ENCODE results near the gene NME1.

Gene NME1

DNA sequence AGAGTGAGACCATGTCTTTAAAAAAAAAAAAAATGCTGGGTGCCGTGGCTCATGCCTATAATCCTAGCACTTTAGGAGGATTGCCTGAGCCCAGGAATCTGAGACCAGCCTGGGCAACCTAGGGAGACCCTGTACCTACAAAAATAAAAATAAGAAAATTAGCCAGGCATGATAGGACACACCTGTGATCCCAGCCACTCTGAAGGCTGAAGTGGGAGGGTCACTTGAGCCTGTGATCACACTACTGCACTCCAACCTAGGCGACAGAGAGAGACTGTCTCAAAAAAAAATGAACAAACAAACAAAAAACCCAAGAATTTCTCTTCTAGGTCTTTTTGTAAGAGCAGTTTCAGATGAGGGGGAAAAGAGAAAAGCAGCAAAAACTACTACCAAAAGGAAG is 47.5 kb downstream of the NME1 start:
- Histone ChIP-seq H3K27me3 (ENCODE audit: control insufficient read depth in 3 of 3, insufficient read depth in 3 of 3, low read depth in 1 of 3, low read length in 3 of 3) (no peaks in the 10 kb centered on the region), H3K18ac (ENCODE audit: low read length) (no peak overlapping the region), H3K9ac (ENCODE audit: low read depth, low read length, poor library complexity) (no peak overlapping the region), H4K91ac (ENCODE audit: low read depth, low read length, poor library complexity) (no peak overlapping the region), H3K23ac (ENCODE audit: low read depth, low read length, poor library complexity) (no peak overlapping the region), H3K4ac (ENCODE audit: low read length) (no peak overlapping the region), H3K36me3 (replicated peaks in 1 of 2; ENCODE audit: control insufficient read depth in 2 of 2, insufficient read depth in 2 of 2, low read length in 2 of 2) (peaks cover 23 to 91% of the 10 kb centered on the region in 2 donors), H3K14ac (ENCODE audit: low read length) (no peak overlapping the region), H3K4me1 (ENCODE audit: control insufficient read depth in 2 of 2, insufficient read depth in 1 of 2, low read depth in 1 of 2, low read length in 2 of 2) (no peaks in the 10 kb centered on the region), H2BK5ac (ENCODE audit: low read length) (no peak overlapping the region), H4K8ac (ENCODE audit: low read depth, low read length) (no peak overlapping the region), H2BK15ac (ENCODE audit: low read length) (no peak overlapping the region), H2BK120ac (ENCODE audit: low read depth, low read length) (no peak overlapping the region), H2AK5ac (ENCODE audit: low read depth, low read length) (no peak overlapping the region), H2AFZ (ENCODE audit: low read length) (no peak overlapping the region), H3K4me3 (ENCODE audit: low read length in 2 of 2) (no peak overlapping the region), H3K79me1 (ENCODE audit: low read depth, low read length) (no peaks in the 10 kb centered on the region), H2BK12ac (ENCODE audit: low read length) (no peak overlapping the region), H3K27ac (replicated peaks; ENCODE audit: low read length) (no peak overlapping the region), H3K9me3 (replicated peaks in 1 of 2; ENCODE audit: control insufficient read depth in 2 of 2, insufficient read depth in 1 of 2, low read depth in 1 of 2, low read length in 2 of 2) (no peaks in the 10 kb centered on the region), H3K4me2 (ENCODE audit: insufficient read depth, low read length, poor library complexity, severe bottlenecking) (no peak overlapping the region)
- WGBS, 2 donors (ENCODE audit: extremely low coverage in 2 of 2, insufficient read length in 2 of 2, insufficient replicate concordance in 1 of 2) = no CpG with 5 or more reads among the region's 2 CpGs
- no peak for DNase-seq (ENCODE audit: low spot score)

DNA sequence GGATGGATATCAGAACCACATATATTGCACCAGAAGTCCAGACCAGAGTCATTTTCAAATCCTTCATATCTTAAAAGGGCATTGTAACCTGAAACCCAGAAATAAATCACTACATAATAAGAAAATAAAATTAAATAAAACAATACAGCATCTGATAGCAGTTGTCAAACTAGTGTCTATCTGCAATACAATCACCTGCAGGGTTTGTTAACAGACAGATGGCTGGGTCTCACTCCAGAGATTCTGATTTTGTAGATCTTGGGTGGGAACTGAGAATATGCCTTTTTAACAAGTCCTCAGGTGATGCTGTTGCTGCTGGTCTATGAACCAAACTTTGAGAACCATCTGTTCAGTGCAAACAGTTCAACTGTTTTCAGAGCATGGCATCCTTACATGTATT is 50.5 kb downstream of the NME1 start:
- H2AFZ ChIP-seq (ENCODE audit: low read length) = no peak overlapping the region
- H3K27ac ChIP-seq (replicated peaks; ENCODE audit: low read length) = no peak overlapping the region
- H2AK5ac ChIP-seq (ENCODE audit: low read depth, low read length) = no peak overlapping the region
- H3K14ac ChIP-seq (ENCODE audit: low read length) = no peak overlapping the region
- H2BK15ac ChIP-seq (ENCODE audit: low read length) = no peak overlapping the region
- peaks cover 20 to 96% of the 10 kb centered on the region in 2 donors for H3K36me3 ChIP-seq (replicated peaks in 1 of 2; ENCODE audit: control insufficient read depth in 2 of 2, insufficient read depth in 2 of 2, low read length in 2 of 2)
- H3K4me2 ChIP-seq (ENCODE audit: insufficient read depth, low read length, poor library complexity, severe bottlenecking) = no peak overlapping the region
- H3K79me1 ChIP-seq (ENCODE audit: low read depth, low read length) = no peaks in the 10 kb centered on the region
- no peak overlapping the region for H3K4me3 ChIP-seq (ENCODE audit: low read length in 2 of 2)
- H2BK12ac ChIP-seq (ENCODE audit: low read length) = no peak overlapping the region
- H4K91ac ChIP-seq (ENCODE audit: low read depth, low read length, poor library complexity) = no peak overlapping the region
- no peaks in the 10 kb centered on the region for H3K4me1 ChIP-seq (ENCODE audit: control insufficient read depth in 2 of 2, insufficient read depth in 1 of 2, low read depth in 1 of 2, low read length in 2 of 2)
- H4K8ac ChIP-seq (ENCODE audit: low read depth, low read length) = no peak overlapping the region
- no peak overlapping the region for H3K9ac ChIP-seq (ENCODE audit: low read depth, low read length, poor library complexity)
- no peaks in the 10 kb centered on the region for H3K27me3 ChIP-seq (ENCODE audit: control insufficient read depth in 3 of 3, insufficient read depth in 3 of 3, low read depth in 1 of 3, low read length in 3 of 3)
- H3K23ac ChIP-seq (ENCODE audit: low read depth, low read length, poor library complexity) = no peak overlapping the region
- H3K18ac ChIP-seq (ENCODE audit: low read length) = no peak overlapping the region
- no peak overlapping the region for H2BK120ac ChIP-seq (ENCODE audit: low read depth, low read length)
- H2BK5ac ChIP-seq (ENCODE audit: low read length) = no peak overlapping the region
- H3K4ac ChIP-seq (ENCODE audit: low read length) = no peak overlapping the region
- DNase-seq (ENCODE audit: low spot score) = no peak
- no peaks in the 10 kb centered on the region for H3K9me3 ChIP-seq (replicated peaks in 1 of 2; ENCODE audit: control insufficient read depth in 2 of 2, insufficient read depth in 1 of 2, low read depth in 1 of 2, low read length in 2 of 2)
